Measurements from ENCODE around the gene FBXL12.

DNA sequence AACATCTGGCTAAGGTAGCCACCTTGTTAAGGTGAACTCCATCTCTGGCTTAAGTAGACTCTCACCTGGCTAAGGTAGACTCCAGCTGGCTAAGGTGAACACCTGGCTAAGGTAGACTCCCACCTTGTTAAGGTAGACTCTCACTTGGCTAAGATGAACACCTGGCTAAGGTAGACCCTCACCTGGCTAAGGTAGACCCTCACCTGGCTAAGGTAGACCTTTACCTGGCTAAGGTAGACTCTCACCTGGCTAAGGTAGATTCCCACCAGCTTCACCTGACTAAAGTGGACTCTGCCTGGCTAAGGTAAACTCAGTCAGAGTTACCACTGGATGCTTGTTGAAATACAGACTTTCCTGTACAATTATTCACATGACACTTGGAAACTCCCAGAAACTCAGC is 39.9 kb upstream of the FBXL12 start:
- TF ChIP-seq ZNF335 (tag by site-specific recombination; conservative IDR thresholded peaks at IDR 0.05): no peak
- no peak for TF ChIP-seq ZNF707 (tag by site-specific recombination; IDR thresholded peaks at IDR 0.05)
- TF ChIP-seq, protein P1, sequence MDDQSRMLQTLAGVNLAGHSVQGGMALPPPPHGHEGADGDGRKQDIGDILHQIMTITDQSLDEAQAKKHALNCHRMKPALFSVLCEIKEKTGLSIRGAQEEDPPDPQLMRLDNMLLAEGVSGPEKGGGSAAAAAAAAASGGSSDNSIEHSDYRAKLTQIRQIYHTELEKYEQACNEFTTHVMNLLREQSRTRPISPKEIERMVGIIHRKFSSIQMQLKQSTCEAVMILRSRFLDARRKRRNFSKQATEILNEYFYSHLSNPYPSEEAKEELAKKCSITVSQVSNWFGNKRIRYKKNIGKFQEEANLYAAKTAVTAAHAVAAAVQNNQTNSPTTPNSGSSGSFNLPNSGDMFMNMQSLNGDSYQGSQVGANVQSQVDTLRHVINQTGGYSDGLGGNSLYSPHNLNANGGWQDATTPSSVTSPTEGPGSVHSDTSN (CRISPR knock-in tag; IDR thresholded peaks at IDR 0.05): no peak
- TF ChIP-seq ZSCAN23 (tag by site-specific recombination; IDR thresholded peaks at IDR 0.05): no peak
- no peak for TF ChIP-seq ZFP37 (tag by site-specific recombination; IDR thresholded peaks at IDR 0.05)
